Left ventricle myocardium inferior (tissue), 1 donor: ENCODE measurements around the gene MRPL51. TPM values are rescaled to one million over a fixed set of nuclear protein-coding genes. Genes with fewer than 3 reads are reported as not detected.

Source experiments
- DNase-seq: peaks from one replicate; pipeline ENCODE4 v3.0.0-alpha.2; 2020
- H3K27ac ChIP-seq: fragments of 200-600 bp; replicated peaks from 2 replicates; pipeline ENCODE4 v1.8.0; 2021
- H3K27me3 ChIP-seq: fragments of 200-600 bp; 2 replicates; pipeline ENCODE4 v1.8.0; 2021; ENCODE audit warnings: low read depth
- H3K36me3 ChIP-seq: fragments of 200-600 bp; 2 replicates; pipeline ENCODE4 v1.8.0; 2021
- H3K4me1 ChIP-seq: fragments of 200-600 bp; 2 replicates; pipeline ENCODE4 v1.8.0; 2021
- H3K4me3 ChIP-seq: fragments of 200-600 bp; 2 replicates; pipeline ENCODE4 v1.8.0; 2021; ENCODE audit warnings: mild to moderate bottlenecking, moderate library complexity
- H3K9me3 ChIP-seq: fragments of 200-600 bp; replicated peaks from 2 replicates; pipeline ENCODE4 v1.8.0; 2021
- intact Hi-C: fragments of 100-400 bp; cut with micrococcal nuclease; formaldehyde crosslinking; loops from one replicate; pipeline ENCODE4 v1.11.0; 2022
- total RNA-seq: library from RNA; stranded (reverse); fragmentation: NEBNext Ultra II Directional; extraction: Animal tissue kit (Norgen Biotek cat#: 25700); gene quantifications from one replicate; pipeline ENCODE4 v1.2.1, GENCODE V29; 2021
- TF ChIP-seq, protein P1 (sequence below): fragments of 200-600 bp; IDR thresholded peaks from 2 replicates; pipeline ENCODE4 v1.8.0; 2021; ENCODE audit warnings: antibody characterized with exemption, mild to moderate bottlenecking, borderline replicate concordance
- donor health status: DM: no; HTN: yes; CAD: no; lungs with severe emphysema.

Gene MRPL51
- total RNA-seq, 1 donor from 2014 or later = 235 TPM

DNA sequence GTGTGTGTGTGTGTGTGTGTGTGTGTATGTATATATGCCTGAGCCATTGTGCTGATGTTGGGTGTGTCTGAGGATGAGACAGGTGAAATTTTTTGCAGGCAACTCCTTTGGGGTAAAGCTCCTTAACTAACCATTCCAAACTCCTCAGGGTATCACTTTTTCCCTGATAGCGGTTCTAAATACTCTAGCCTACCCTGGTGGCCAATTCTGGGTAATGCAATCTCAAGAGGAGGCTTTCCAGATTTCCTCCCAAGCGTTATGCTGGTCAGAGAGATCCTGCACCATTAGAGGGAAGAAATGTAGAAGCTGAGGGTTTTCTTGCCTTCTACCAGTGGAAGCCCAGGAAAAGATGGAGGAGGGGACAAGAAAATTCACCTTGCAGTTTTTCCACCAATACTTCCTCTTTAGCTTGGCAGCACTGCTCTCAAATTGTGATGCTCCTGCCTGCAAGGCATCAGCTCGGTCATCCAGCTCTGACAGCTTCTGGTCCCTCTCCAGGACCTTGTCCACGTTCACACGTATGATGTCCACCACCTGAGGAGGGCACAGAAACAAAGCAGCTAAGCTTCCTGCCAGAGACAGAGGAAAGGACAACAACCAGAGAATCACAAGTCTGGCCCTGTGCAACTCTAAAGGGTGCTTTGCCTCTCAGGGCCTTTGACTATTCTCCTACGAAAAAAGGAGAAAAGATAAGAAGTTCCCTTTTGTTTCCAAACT lies 27.4 kb downstream of the MRPL51 start:
- TF ChIP-seq, protein P1, sequence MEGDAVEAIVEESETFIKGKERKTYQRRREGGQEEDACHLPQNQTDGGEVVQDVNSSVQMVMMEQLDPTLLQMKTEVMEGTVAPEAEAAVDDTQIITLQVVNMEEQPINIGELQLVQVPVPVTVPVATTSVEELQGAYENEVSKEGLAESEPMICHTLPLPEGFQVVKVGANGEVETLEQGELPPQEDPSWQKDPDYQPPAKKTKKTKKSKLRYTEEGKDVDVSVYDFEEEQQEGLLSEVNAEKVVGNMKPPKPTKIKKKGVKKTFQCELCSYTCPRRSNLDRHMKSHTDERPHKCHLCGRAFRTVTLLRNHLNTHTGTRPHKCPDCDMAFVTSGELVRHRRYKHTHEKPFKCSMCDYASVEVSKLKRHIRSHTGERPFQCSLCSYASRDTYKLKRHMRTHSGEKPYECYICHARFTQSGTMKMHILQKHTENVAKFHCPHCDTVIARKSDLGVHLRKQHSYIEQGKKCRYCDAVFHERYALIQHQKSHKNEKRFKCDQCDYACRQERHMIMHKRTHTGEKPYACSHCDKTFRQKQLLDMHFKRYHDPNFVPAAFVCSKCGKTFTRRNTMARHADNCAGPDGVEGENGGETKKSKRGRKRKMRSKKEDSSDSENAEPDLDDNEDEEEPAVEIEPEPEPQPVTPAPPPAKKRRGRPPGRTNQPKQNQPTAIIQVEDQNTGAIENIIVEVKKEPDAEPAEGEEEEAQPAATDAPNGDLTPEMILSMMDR = peak; percentile 84
- intact Hi-C loops = no loop called here
- Histone ChIP-seq H3K27me3 (no peaks in the 10 kb centered on the region), H3K36me3 (peaks cover 55% of the 10 kb centered on the region), H3K27ac (peak overlapping the region; percentile 7), H3K4me3 (no peak overlapping the region), H3K4me1 (peaks cover 46% of the 10 kb centered on the region), H3K9me3 (no peaks in the 10 kb centered on the region)
- no peak for DNase-seq

DNA sequence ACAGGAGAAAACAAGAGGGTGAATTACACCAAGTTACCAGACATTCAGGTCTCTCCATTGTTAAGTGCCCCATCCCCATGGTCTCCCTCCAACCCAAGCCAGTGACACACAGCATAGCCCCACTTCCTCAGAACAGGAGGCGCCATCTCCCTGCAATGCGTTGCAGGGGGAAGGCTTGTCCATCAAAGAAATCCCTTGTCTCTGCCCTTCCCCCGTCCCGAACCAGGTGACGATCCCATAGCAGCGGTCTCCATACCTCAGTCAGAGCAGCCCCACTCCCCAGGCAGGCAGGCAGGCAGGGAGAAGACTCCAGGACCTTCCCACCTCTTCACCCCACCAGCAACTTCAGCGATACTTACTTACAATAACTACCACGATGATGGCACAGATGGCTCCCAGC lies 28.5 kb downstream of the MRPL51 start:
- intact Hi-C loops = no loop called here
- peaks cover 41% of the 10 kb centered on the region for H3K4me1 ChIP-seq
- H3K27me3 ChIP-seq = no peaks in the 10 kb centered on the region
- H3K36me3 ChIP-seq = peaks cover 66% of the 10 kb centered on the region
- H3K27ac ChIP-seq = no peak overlapping the region
- no peak for DNase-seq
- TF ChIP-seq, protein P1 = no peak
- H3K9me3 ChIP-seq = no peaks in the 10 kb centered on the region
- no peak overlapping the region for H3K4me3 ChIP-seq

DNA sequence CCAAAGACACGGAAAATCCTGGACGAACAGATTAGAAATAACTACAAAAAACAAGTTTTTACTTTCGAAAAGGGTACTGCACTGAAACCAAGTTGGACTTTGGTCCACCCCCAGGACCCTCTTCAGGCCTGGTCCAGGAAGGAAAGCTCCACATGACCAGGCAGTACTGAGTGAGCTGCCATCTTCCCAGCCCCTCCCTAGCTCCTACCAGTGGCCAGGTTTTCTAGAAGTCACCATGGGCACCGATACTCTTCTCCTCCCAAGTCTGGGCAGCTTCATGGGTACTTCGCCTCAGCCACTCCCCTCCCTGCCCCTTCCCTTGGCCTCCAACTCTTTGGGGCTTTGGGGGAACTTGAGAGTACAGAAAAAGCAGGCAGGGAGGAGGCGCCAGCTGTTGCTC lies 29.2 kb downstream of the MRPL51 start:
- H3K9me3 ChIP-seq = no peaks in the 10 kb centered on the region
- no peak overlapping the region for H3K27ac ChIP-seq
- H3K4me1 ChIP-seq = peaks cover 34% of the 10 kb centered on the region
- H3K27me3 ChIP-seq = no peaks in the 10 kb centered on the region
- TF ChIP-seq, protein P1 = no peak
- DNase-seq = no peak
- intact Hi-C loops = no loop called here
- H3K4me3 ChIP-seq = no peak overlapping the region
- peaks cover 73% of the 10 kb centered on the region for H3K36me3 ChIP-seq

GRCh38 chr12:6463216-6463615 lies 29.8 kb downstream of the MRPL51 start:
- no peak for DNase-seq
- no peaks in the 10 kb centered on the region for H3K27me3 ChIP-seq
- peaks cover 79% of the 10 kb centered on the region for H3K36me3 ChIP-seq
- H3K4me1 ChIP-seq = peaks cover 28% of the 10 kb centered on the region
- H3K4me3 ChIP-seq = no peak overlapping the region
- no peak overlapping the region for H3K27ac ChIP-seq
- no peaks in the 10 kb centered on the region for H3K9me3 ChIP-seq
- intact Hi-C loops = no loop called here
- TF ChIP-seq, protein P1 = no peak

- Histone ChIP-seq H3K9me3 (no peaks in the 10 kb centered on the region), H3K27me3 (no peaks in the 10 kb centered on the region), H3K4me3 (no peak overlapping the region), H3K4me1 (peaks cover 25% of the 10 kb centered on the region), H3K27ac (peak overlapping the region; percentile 65), H3K36me3 (peaks cover 87% of the 10 kb centered on the region)
- intact Hi-C loops = no loop called here
- no peak for DNase-seq
- TF ChIP-seq, protein P1 = no peak
Observed at GRCh38 chr12:6462234-6462995, 30.6 kb downstream of the MRPL51 start.
